GM12878 (cell line): ENCODE results near the gene FGF12.

Experiments used
- CBX5 ChIP-seq: sonication (generic); IDR thresholded peaks from 2 replicates; pipeline ENCODE4 v1.6.1; 2016; ENCODE audit warnings: low read depth, moderate library complexity, mild to moderate bottlenecking, inconsistent platforms
- CEBPB ChIP-seq, 2 experiments: fragments of 150-350 bp in 1 of 2; IDR thresholded peaks; 2 replicates each; pipeline ENCODE4 v1.6.1; 2012 to 2014; ENCODE audit warnings: low read depth in 2 of 2, low read length in 2 of 2, borderline replicate concordance in 1 of 2, inconsistent platforms in 1 of 2
- EP300 ChIP-seq, 2 experiments: fragments of 150-350 bp in 1 of 2; IDR thresholded peaks; 2 replicates each; pipeline ENCODE4 v1.6.1; 2011 to 2012; ENCODE audit warnings: low read depth in 2 of 2, low read length in 2 of 2, borderline replicate concordance in 1 of 2, improper control_type of control experiment in 1 of 2, inconsistent platforms in 1 of 2; ENCODE audit not compliant: control insufficient read depth in 1 of 2
- ESRRA ChIP-seq: IDR thresholded peaks from 2 replicates; pipeline ENCODE4 v1.6.1; 2012; ENCODE audit warnings: mild to moderate bottlenecking, low read length, improper control_type of control experiment
- EZH2 ChIP-seq: IDR thresholded peaks from 2 replicates; pipeline ENCODE4 v1.6.1; 2012; ENCODE audit warnings: low read depth, mild to moderate bottlenecking, control low read depth, inconsistent platforms, low read length, borderline replicate concordance; ENCODE audit not compliant: control insufficient read depth
- HDAC2 ChIP-seq: fragments of 200-600 bp; sonication (generic); IDR thresholded peaks from 2 replicates; pipeline ENCODE4 v1.6.1; 2017
- MEF2A ChIP-seq: IDR thresholded peaks from 2 replicates; pipeline ENCODE4 v1.6.1; 2011; ENCODE audit warnings: low read depth, mild to moderate bottlenecking, low read length, moderate library complexity; ENCODE audit not compliant: insufficient read depth
- MEF2B ChIP-seq: fragments of 450-650 bp; IDR thresholded peaks from 2 replicates; pipeline ENCODE4 v1.6.1; 2018; ENCODE audit warnings: mild to moderate bottlenecking, moderate library complexity; ENCODE audit not compliant: partially characterized antibody, poor library complexity, severe bottlenecking
- RAD21 ChIP-seq: IDR thresholded peaks from 2 replicates; pipeline ENCODE4 v1.6.1; 2011; ENCODE audit warnings: mild to moderate bottlenecking, low read depth, low read length, moderate library complexity; ENCODE audit not compliant: insufficient read depth
- SP1 ChIP-seq: IDR thresholded peaks from one replicate; pipeline ENCODE4 v1.6.1; 2011; ENCODE audit warnings: low read depth, low read length
- TF ChIP-seq, protein P1 (sequence below), 3 experiments: IDR thresholded peaks in 2 of 3; conservative IDR thresholded peaks in 1 of 3; 2 replicates each; pipeline ENCODE4 v1.5.1; 2011; ENCODE audit warnings: low read depth in 3 of 3, low read length in 3 of 3, mild to moderate bottlenecking in 3 of 3, control low read depth in 2 of 3, moderate library complexity in 2 of 3, inconsistent platforms in 1 of 3, mixed read lengths in 1 of 3; ENCODE audit not compliant: control insufficient read depth in 2 of 3, insufficient read depth in 1 of 3; ENCODE audit errors: extremely low read depth in 1 of 3
- TF ChIP-seq, protein P2 (sequence below): fragments of 450-650 bp; IDR thresholded peaks from 2 replicates; pipeline ENCODE4 v1.6.1; 2018; ENCODE audit warnings: borderline replicate concordance, mild to moderate bottlenecking; ENCODE audit not compliant: partially characterized antibody

DNA sequence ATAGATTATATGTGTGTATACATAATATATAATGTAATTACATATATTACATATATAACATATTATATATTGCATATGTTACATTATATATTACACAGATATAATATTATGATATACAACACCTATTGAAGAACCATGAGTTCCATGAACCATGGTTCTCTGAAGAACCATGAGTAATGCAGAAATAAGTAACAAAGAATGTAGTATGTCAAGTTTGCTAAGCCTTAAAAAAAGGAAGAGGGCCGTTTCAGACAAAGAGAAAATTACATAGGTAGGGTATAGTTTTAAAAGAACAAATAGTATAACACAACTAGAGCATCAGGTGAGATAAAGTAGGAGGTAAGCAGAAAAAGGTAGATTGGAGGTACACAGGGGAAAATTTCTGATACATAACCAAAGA is 177.0 kb downstream of the FGF12 start:
- TF ChIP-seq MEF2A (no peak), CEBPB (IDR thresholded peaks at IDR 0.05; ENCODE audit: borderline replicate concordance in 1 of 2, low read depth in 2 of 2, low read length in 2 of 2) (no peak), RAD21 (no peak), EZH2 (no peak), ESRRA (no peak), SP1 (no peak), CBX5 (no peak), MEF2B (no peak), EP300 (IDR thresholded peaks at IDR 0.05; ENCODE audit: borderline replicate concordance in 1 of 2, control insufficient read depth in 1 of 2, low read depth in 2 of 2, low read length in 2 of 2) (no peak), HDAC2 (no peak)
- TF ChIP-seq, protein P1, sequence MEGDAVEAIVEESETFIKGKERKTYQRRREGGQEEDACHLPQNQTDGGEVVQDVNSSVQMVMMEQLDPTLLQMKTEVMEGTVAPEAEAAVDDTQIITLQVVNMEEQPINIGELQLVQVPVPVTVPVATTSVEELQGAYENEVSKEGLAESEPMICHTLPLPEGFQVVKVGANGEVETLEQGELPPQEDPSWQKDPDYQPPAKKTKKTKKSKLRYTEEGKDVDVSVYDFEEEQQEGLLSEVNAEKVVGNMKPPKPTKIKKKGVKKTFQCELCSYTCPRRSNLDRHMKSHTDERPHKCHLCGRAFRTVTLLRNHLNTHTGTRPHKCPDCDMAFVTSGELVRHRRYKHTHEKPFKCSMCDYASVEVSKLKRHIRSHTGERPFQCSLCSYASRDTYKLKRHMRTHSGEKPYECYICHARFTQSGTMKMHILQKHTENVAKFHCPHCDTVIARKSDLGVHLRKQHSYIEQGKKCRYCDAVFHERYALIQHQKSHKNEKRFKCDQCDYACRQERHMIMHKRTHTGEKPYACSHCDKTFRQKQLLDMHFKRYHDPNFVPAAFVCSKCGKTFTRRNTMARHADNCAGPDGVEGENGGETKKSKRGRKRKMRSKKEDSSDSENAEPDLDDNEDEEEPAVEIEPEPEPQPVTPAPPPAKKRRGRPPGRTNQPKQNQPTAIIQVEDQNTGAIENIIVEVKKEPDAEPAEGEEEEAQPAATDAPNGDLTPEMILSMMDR (IDR thresholded peaks at IDR 0.05 in 2 of 3, conservative IDR thresholded peaks at IDR 0.05 in 1 of 3; ENCODE audit: control insufficient read depth in 2 of 3, extremely low read depth in 1 of 3, insufficient read depth in 1 of 3, low read depth in 3 of 3, low read length in 3 of 3) = no peak
- TF ChIP-seq, protein P2, sequence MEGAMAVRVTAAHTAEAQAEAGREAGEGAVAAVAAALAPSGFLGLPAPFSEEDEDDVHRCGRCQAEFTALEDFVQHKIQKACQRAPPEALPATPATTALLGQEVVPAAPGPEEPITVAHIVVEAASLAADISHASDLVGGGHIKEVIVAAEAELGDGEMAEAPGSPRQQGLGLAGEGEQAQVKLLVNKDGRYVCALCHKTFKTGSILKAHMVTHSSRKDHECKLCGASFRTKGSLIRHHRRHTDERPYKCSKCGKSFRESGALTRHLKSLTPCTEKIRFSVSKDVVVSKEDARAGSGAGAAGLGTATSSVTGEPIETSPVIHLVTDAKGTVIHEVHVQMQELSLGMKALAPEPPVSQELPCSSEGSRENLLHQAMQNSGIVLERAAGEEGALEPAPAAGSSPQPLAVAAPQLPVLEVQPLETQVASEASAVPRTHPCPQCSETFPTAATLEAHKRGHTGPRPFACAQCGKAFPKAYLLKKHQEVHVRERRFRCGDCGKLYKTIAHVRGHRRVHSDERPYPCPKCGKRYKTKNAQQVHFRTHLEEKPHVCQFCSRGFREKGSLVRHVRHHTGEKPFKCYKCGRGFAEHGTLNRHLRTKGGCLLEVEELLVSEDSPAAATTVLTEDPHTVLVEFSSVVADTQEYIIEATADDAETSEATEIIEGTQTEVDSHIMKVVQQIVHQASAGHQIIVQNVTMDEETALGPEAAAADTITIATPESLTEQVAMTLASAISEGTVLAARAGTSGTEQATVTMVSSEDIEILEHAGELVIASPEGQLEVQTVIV = no peak
